ENCODE results near the gene VASP. TPM values are rescaled to one million over a fixed set of nuclear protein-coding genes. Genes with fewer than 3 reads are reported as not detected.

Gene VASP
- 219 and 220 TPM in 2 replicates for total RNA-seq

GRCh38 chr19:45506989-45507871 lies at the start of gene VASP:
VASP (plus strand) TSS chr19:45507479; CDS start chr19:45507772, 293 bp downstream.

GRCh38 chr19:45467456-45468158 lies 39.7 kb upstream of the VASP start, which contains the start of gene FOSB:
FOSB (plus strand) TSS chr19:45467996; CDS start chr19:45468587, 591 bp downstream.

GRCh38 chr19:45498411-45499195 lies 8.7 kb upstream of the VASP start, which contains the start of gene PPM1N:
PPM1N (plus strand) TSS chr19:45498443; CDS start chr19:45498473, 30 bp downstream.

Other genes starting within 250 kb of the VASP start
- gene CKM, start 184.6 kb upstream of the VASP start, total RNA-seq: not detected in 2 replicates
- gene KLC3, start 166.7 kb upstream of the VASP start, total RNA-seq: not detected in 2 replicates
- gene ERCC2, start 136.9 kb upstream of the VASP start, total RNA-seq: 44.8 and 56.5 TPM in 2 replicates
- gene PPP1R13L, start 102.4 kb upstream of the VASP start, total RNA-seq: 20.8 and 24.6 TPM in 2 replicates
- 22.1 and 25.8 TPM in 2 replicates for gene POLR1G, start 100.8 kb upstream of the VASP start, total RNA-seq
- 89.7 and 103 TPM in 2 replicates for gene ERCC1, start 83.6 kb upstream of the VASP start, total RNA-seq
- 7.8 and 11.8 TPM in 2 replicates for gene FOSB, start 39.5 kb upstream of the VASP start, total RNA-seq
- 6.4 and 13.3 TPM in 2 replicates for gene RTN2, start 10.4 kb upstream of the VASP start, total RNA-seq
- 0.89 TPM in 1 of 2 replicates, not detected in the other for gene PPM1N, start 9.0 kb upstream of the VASP start, total RNA-seq
- 12.0 and 13.7 TPM in 2 replicates for gene OPA3, start 77.3 kb downstream of the VASP start, total RNA-seq
- 22.5 and 26.0 TPM in 2 replicates for gene GPR4, start 94.7 kb downstream of the VASP start, total RNA-seq
- gene EML2, start 131.9 kb downstream of the VASP start, total RNA-seq: 18.3 and 18.9 TPM in 2 replicates
- not detected in 2 replicates for gene GIPR, start 160.7 kb downstream of the VASP start, total RNA-seq
- gene SNRPD2, start 184.5 kb downstream of the VASP start, total RNA-seq: 409 and 447 TPM in 2 replicates
- gene QPCTL, start 185.2 kb downstream of the VASP start, total RNA-seq: 14.6 and 17.1 TPM in 2 replicates
- gene FBXO46, start 223.4 kb downstream of the VASP start, total RNA-seq: 7.7 and 9.8 TPM in 2 replicates
- gene MEIOSIN, start 226.0 kb downstream of the VASP start, total RNA-seq: not detected in 2 replicates